ENCODE measurements around the gene BIRC2. TPM values are rescaled to one million over a fixed set of nuclear protein-coding genes. Genes with fewer than 3 reads are reported as not detected.
"Not testable (repeated sequence)": the region's sequence is repeated elsewhere in the genome, so short reads cannot be mapped to it uniquely, and the experiment has no call there.

The BIRC2 gene
- total RNA-seq, 1 donor from 2014 or later = 56.9 TPM

- Histone ChIP-seq H3K27ac (ENCODE audit: low read depth, low read length) (no peak overlapping the region), H3K36me3 (ENCODE audit: control insufficient read depth in 3 of 3, insufficient read depth in 3 of 3, low read length in 3 of 3) (peaks cover 21 to 43% (median 39%) of the 10 kb centered on the region in 3 donors), H3K4me3 (ENCODE audit: low read length in 3 of 3) (no peak overlapping the region), H3K9ac (ENCODE audit: low read depth in 1 of 3, low read length in 3 of 3) (no peak overlapping the region), H3K27me3 (ENCODE audit: control insufficient read depth in 3 of 3, insufficient read depth in 3 of 3, low read length in 3 of 3) (no peaks in the 10 kb centered on the region), H3K9me3 (ENCODE audit: control insufficient read depth in 3 of 3, low read length in 3 of 3) (no peaks in the 10 kb centered on the region), H3K4me1 (ENCODE audit: control insufficient read depth in 3 of 3, insufficient read depth in 3 of 3, low read length in 3 of 3) (no peaks in the 10 kb centered on the region)
Observed at GRCh38 chr11:102367364-102367763, 20.4 kb downstream of the BIRC2 start.

GRCh38 chr11:102368472-102368871, 21.5 kb downstream of the BIRC2 start:
- H3K27ac ChIP-seq (ENCODE audit: low read depth, low read length) = no peak overlapping the region
- H3K9me3 ChIP-seq (ENCODE audit: control insufficient read depth in 3 of 3, low read length in 3 of 3) = no peaks in the 10 kb centered on the region
- H3K4me1 ChIP-seq (ENCODE audit: control insufficient read depth in 3 of 3, insufficient read depth in 3 of 3, low read length in 3 of 3) = no peaks in the 10 kb centered on the region
- no peak overlapping the region for H3K4me3 ChIP-seq (ENCODE audit: low read length in 3 of 3)
- H3K36me3 ChIP-seq (ENCODE audit: control insufficient read depth in 3 of 3, insufficient read depth in 3 of 3, low read length in 3 of 3) = peaks cover 18 to 40% (median 33%) of the 10 kb centered on the region in 3 donors
- no peak overlapping the region for H3K9ac ChIP-seq (ENCODE audit: low read depth in 1 of 3, low read length in 3 of 3)
- no peaks in the 10 kb centered on the region for H3K27me3 ChIP-seq (ENCODE audit: control insufficient read depth in 3 of 3, insufficient read depth in 3 of 3, low read length in 3 of 3)

GRCh38 chr11:102374633-102375424, 27.8 kb downstream of the BIRC2 start:
- H3K27ac ChIP-seq (ENCODE audit: low read depth, low read length); H3K9ac ChIP-seq (ENCODE audit: low read depth in 1 of 3, low read length in 3 of 3); H3K27me3 ChIP-seq (ENCODE audit: control insufficient read depth in 3 of 3, insufficient read depth in 3 of 3, low read length in 3 of 3); H3K4me1 ChIP-seq (ENCODE audit: control insufficient read depth in 3 of 3, insufficient read depth in 3 of 3, low read length in 3 of 3); H3K4me3 ChIP-seq (ENCODE audit: low read length in 3 of 3); H3K9me3 ChIP-seq (ENCODE audit: control insufficient read depth in 3 of 3, low read length in 3 of 3): not testable (repeated sequence)
- H3K36me3 ChIP-seq (ENCODE audit: control insufficient read depth in 3 of 3, insufficient read depth in 3 of 3, low read length in 3 of 3) = peaks cover 7 to 21% (median 14%) of the 10 kb centered on the region in 3 donors

DNA sequence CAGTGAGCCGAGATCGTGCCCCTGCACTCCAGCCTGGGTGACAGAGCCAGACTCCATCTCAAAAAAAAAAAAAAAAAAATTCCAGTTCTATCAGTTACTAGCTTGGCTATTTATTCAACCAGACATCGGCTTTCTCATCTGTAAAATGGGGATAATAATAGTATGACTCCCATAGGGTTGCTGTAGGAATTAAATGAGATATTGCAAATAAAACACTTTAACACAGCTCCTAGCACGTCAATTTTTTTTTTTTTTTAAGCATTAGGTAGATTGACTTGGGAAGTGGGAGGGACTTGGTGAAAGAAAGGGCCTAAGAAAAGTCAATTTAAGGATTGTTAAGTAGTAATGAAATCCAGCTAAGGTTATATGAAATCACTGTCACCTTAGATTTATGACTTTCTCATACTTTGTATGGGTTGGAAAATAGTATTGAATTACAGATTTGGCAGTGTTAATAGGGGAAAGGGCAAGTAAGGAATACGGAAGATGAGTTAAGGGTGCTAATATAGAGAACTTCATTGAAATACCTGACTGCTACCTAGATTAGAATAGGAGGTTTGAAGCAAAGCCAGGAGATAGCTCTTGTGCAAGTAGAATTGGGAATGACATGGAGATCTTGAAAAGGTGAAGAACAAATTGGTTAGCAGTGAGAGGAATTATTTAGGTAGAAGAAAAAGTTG, 28.8 kb downstream of the BIRC2 start:
- Histone ChIP-seq H3K4me3 (ENCODE audit: low read length in 3 of 3) (no peak overlapping the region), H3K9ac (ENCODE audit: low read depth in 1 of 3, low read length in 3 of 3) (no peak overlapping the region), H3K9me3 (ENCODE audit: control insufficient read depth in 3 of 3, low read length in 3 of 3) (no peaks in the 10 kb centered on the region), H3K4me1 (ENCODE audit: control insufficient read depth in 3 of 3, insufficient read depth in 3 of 3, low read length in 3 of 3) (peaks cover 0 to 3% (median 3%) of the 10 kb centered on the region in 3 donors), H3K27ac (ENCODE audit: low read depth, low read length) (no peak overlapping the region), H3K27me3 (ENCODE audit: control insufficient read depth in 3 of 3, insufficient read depth in 3 of 3, low read length in 3 of 3) (no peaks in the 10 kb centered on the region), H3K36me3 (ENCODE audit: control insufficient read depth in 3 of 3, insufficient read depth in 3 of 3, low read length in 3 of 3) (peaks cover 7 to 28% (median 18%) of the 10 kb centered on the region in 3 donors)

- peaks cover 0 to 3% (median 3%) of the 10 kb centered on the region in 3 donors for H3K4me1 ChIP-seq (ENCODE audit: control insufficient read depth in 3 of 3, insufficient read depth in 3 of 3, low read length in 3 of 3)
- H3K27ac ChIP-seq (ENCODE audit: low read depth, low read length) = no peak overlapping the region
- H3K9me3 ChIP-seq (ENCODE audit: control insufficient read depth in 3 of 3, low read length in 3 of 3) = no peaks in the 10 kb centered on the region
- no peak overlapping the region for H3K9ac ChIP-seq (ENCODE audit: low read depth in 1 of 3, low read length in 3 of 3)
- peaks cover 7 to 36% (median 28%) of the 10 kb centered on the region in 3 donors for H3K36me3 ChIP-seq (ENCODE audit: control insufficient read depth in 3 of 3, insufficient read depth in 3 of 3, low read length in 3 of 3)
- no peaks in the 10 kb centered on the region for H3K27me3 ChIP-seq (ENCODE audit: control insufficient read depth in 3 of 3, insufficient read depth in 3 of 3, low read length in 3 of 3)
- no peak overlapping the region for H3K4me3 ChIP-seq (ENCODE audit: low read length in 3 of 3)
Observed at GRCh38 chr11:102377891-102378290, 30.9 kb downstream of the BIRC2 start.

DNA sequence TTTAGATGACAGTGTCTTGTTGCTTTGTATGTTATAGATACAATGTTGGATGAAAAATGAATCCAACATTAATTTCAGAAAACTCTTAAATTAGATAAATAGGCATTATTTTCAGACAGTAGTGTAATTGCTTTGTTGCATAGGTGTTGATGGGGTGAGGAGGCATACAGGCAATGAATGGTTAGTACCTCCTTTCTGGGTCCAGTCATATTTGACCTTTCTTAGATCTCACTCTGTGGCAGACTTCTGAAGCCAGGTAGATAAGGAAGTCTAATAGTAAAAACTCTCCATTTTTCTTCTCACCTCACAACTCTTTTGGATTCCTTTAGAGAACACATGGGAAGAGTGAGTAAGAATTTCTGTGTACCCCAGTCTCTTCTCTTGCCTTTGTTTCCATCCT, 31.8 kb downstream of the BIRC2 start:
- Histone ChIP-seq H3K9me3 (ENCODE audit: control insufficient read depth in 3 of 3, low read length in 3 of 3) (no peaks in the 10 kb centered on the region), H3K27ac (ENCODE audit: low read depth, low read length) (no peak overlapping the region), H3K36me3 (ENCODE audit: control insufficient read depth in 3 of 3, insufficient read depth in 3 of 3, low read length in 3 of 3) (peaks cover 7 to 36% (median 28%) of the 10 kb centered on the region in 3 donors)

DNA sequence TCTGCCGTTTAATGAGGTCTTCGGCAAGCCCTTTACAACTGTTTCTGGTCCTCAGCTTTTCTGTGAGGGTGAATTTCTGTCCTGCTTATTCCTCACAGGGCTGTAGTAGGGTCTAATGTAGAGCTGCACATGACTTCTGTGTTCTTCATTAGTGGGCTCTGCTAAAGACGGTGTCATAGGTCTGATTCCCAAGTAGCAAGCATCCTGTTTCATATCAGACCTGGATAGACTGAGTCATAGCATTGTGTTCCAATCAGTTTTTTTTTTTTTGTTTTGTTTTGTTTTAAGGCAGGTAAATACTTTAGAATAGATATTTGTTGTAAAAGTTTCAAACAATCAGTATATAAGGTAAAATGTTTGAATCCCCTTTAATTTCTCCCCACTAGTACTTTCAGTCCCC, 35.4 kb downstream of the BIRC2 start:
- no peak overlapping the region for H3K27ac ChIP-seq (ENCODE audit: low read depth, low read length)
- peaks cover 9 to 49% (median 40%) of the 10 kb centered on the region in 3 donors for H3K36me3 ChIP-seq (ENCODE audit: control insufficient read depth in 3 of 3, insufficient read depth in 3 of 3, low read length in 3 of 3)

More for the DNA sequence above, 31.8 kb downstream of the BIRC2 start:
- Histone ChIP-seq H3K4me1 (ENCODE audit: control insufficient read depth in 3 of 3, insufficient read depth in 3 of 3, low read length in 3 of 3) (peaks cover 0 to 3% (median 3%) of the 10 kb centered on the region in 3 donors), H3K27me3 (ENCODE audit: control insufficient read depth in 3 of 3, insufficient read depth in 3 of 3, low read length in 3 of 3) (no peaks in the 10 kb centered on the region), H3K4me3 (ENCODE audit: low read length in 3 of 3) (no peak overlapping the region), H3K9ac (ENCODE audit: low read depth in 1 of 3, low read length in 3 of 3) (no peak overlapping the region)

DNA sequence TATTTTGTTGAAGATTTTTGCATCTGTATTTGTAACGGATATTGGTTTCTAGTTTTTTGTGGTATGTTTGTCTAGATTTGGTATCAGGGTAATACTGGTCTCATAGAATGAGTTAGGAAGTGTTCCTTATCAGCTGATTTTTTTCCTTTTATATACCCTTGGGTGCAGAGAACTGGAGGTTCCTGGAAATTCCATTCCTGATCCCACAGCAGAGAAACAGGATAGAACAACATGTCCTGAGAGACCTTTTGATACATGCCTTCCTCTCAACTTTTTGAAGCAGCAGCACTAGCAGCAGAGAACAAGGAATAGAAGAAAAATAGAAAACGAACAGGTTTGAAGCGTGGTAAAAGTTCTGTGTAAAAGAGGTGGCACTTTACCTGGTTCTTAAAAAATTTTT, 36.8 kb downstream of the BIRC2 start:
- Histone ChIP-seq H3K36me3 (ENCODE audit: control insufficient read depth in 3 of 3, insufficient read depth in 3 of 3, low read length in 3 of 3) (peaks cover 8 to 43% (median 36%) of the 10 kb centered on the region in 3 donors), H3K27me3 (ENCODE audit: control insufficient read depth in 3 of 3, insufficient read depth in 3 of 3, low read length in 3 of 3) (no peaks in the 10 kb centered on the region), H3K4me3 (ENCODE audit: low read length in 3 of 3) (no peak overlapping the region), H3K27ac (ENCODE audit: low read depth, low read length) (no peak overlapping the region), H3K9me3 (ENCODE audit: control insufficient read depth in 3 of 3, low read length in 3 of 3) (no peaks in the 10 kb centered on the region), H3K4me1 (ENCODE audit: control insufficient read depth in 3 of 3, insufficient read depth in 3 of 3, low read length in 3 of 3) (no peaks in the 10 kb centered on the region), H3K9ac (ENCODE audit: low read depth in 1 of 3, low read length in 3 of 3) (no peak overlapping the region)

More for the DNA sequence above, 35.4 kb downstream of the BIRC2 start:
- Histone ChIP-seq H3K9me3 (ENCODE audit: control insufficient read depth in 3 of 3, low read length in 3 of 3) (no peaks in the 10 kb centered on the region), H3K4me1 (ENCODE audit: control insufficient read depth in 3 of 3, insufficient read depth in 3 of 3, low read length in 3 of 3) (no peaks in the 10 kb centered on the region), H3K27me3 (ENCODE audit: control insufficient read depth in 3 of 3, insufficient read depth in 3 of 3, low read length in 3 of 3) (no peaks in the 10 kb centered on the region), H3K9ac (ENCODE audit: low read depth in 1 of 3, low read length in 3 of 3) (no peak overlapping the region), H3K4me3 (ENCODE audit: low read length in 3 of 3) (no peak overlapping the region)

DNA sequence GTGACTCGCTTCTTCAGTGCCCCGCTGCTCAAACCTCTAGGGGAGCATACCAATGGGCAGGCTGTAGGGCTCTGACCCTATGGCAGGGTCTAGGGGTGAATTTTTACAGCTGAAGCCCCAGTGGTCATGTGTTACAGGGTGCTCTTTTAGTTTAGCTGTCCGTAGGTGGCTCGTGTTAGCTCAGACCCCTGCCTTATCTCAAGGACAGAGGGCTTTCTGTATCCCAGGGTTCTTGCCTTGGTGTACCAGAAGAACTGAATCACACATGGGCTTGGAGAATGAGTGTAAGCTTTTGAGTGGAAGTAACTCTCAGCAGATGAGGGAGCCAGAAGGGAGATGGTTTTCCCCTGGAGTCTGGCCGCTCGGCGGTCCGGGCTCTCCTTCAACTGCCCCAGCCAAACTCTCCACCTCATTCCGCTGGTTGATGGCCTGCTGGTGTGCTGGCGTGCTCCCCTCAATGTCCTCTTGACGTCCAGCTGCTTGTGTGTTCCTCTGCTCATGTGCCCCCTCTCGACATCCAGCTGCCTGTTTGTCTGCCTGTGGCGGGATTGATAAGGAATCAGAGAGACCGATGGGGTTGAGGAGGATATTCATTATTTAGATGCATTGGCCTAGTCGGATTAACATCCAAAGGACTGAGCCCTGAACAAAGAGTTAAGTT, 37.5 kb downstream of the BIRC2 start:
- Histone ChIP-seq H3K36me3 (ENCODE audit: control insufficient read depth in 3 of 3, insufficient read depth in 3 of 3, low read length in 3 of 3) (peaks cover 5 to 43% (median 38%) of the 10 kb centered on the region in 3 donors), H3K27ac (ENCODE audit: low read depth, low read length) (no peak overlapping the region), H3K4me3 (ENCODE audit: low read length in 3 of 3) (no peak overlapping the region)

More for the DNA sequence above, 37.5 kb downstream of the BIRC2 start:
- H3K9me3 ChIP-seq (ENCODE audit: control insufficient read depth in 3 of 3, low read length in 3 of 3) = no peaks in the 10 kb centered on the region
- no peaks in the 10 kb centered on the region for H3K4me1 ChIP-seq (ENCODE audit: control insufficient read depth in 3 of 3, insufficient read depth in 3 of 3, low read length in 3 of 3)
- H3K9ac ChIP-seq (ENCODE audit: low read depth in 1 of 3, low read length in 3 of 3) = no peak overlapping the region
- no peaks in the 10 kb centered on the region for H3K27me3 ChIP-seq (ENCODE audit: control insufficient read depth in 3 of 3, insufficient read depth in 3 of 3, low read length in 3 of 3)
